ENCODE measurements around the gene RBMS3. TPM values are rescaled to one million over a fixed set of nuclear protein-coding genes. Genes with fewer than 3 reads are reported as not detected.
"Not testable (repeated sequence)": the region's sequence is repeated elsewhere in the genome, so short reads cannot be mapped to it uniquely, and the experiment has no call there.

The RBMS3 gene
- total RNA-seq, 1 donor from 2014 or later, result 23.7 TPM

- Histone ChIP-seq H3K4me3 (ENCODE audit: low read depth, low read length) (no peak overlapping the region), H3K36me3 (ENCODE audit: control insufficient read depth, insufficient read depth, low read length) (no peaks in the 10 kb centered on the region), H3K27me3 (ENCODE audit: control insufficient read depth, insufficient read depth, low read length) (no peaks in the 10 kb centered on the region)
- no peak for DNase-seq (ENCODE audit: low read depth)
- no peak for TF ChIP-seq CTCF (IDR thresholded peaks at IDR 0.05; ENCODE audit: insufficient read depth, low read length, poor library complexity, severe bottlenecking)
These were observed 746.0 kb downstream of the RBMS3 start for GRCh38 chr3:30026851-30027250.

GRCh38 chr3:30034246-30034991 is 753.5 kb downstream of the RBMS3 start:
- Histone ChIP-seq H3K4me3 (ENCODE audit: low read depth, low read length) (no peak overlapping the region), H3K27me3 (ENCODE audit: control insufficient read depth, insufficient read depth, low read length) (no peaks in the 10 kb centered on the region), H3K36me3 (ENCODE audit: control insufficient read depth, insufficient read depth, low read length) (no peaks in the 10 kb centered on the region)
- TF ChIP-seq CTCF (IDR thresholded peaks at IDR 0.05; ENCODE audit: insufficient read depth, low read length, poor library complexity, severe bottlenecking), result no peak
- DNase-seq (ENCODE audit: low read depth), result no peak

GRCh38 chr3:30035935-30036567 is 755.2 kb downstream of the RBMS3 start:
- Histone ChIP-seq H3K36me3 (ENCODE audit: control insufficient read depth, insufficient read depth, low read length) (no peaks in the 10 kb centered on the region), H3K27me3 (ENCODE audit: control insufficient read depth, insufficient read depth, low read length) (no peaks in the 10 kb centered on the region), H3K4me3 (ENCODE audit: low read depth, low read length) (no peak overlapping the region)
- DNase-seq (ENCODE audit: low read depth), result no peak
- TF ChIP-seq CTCF (IDR thresholded peaks at IDR 0.05; ENCODE audit: insufficient read depth, low read length, poor library complexity, severe bottlenecking), result no peak

DNA sequence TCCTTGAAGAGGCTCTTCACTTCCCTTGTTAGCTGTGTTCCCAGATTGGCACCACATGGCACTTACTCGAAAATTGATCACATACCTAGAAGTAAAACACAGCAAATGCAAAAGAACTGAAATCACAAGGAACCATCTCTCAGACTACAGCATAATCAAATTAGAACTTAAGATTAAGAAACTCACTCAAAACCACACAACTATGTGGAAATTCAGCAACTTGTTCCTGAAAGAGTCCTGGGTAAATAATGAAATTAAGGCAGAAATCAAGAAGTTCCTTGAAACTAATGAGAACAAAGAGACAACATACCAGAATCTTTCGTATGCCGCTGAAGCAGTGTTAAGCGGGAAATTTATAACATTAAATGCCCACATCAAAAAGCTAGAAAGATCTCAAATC is 759.3 kb downstream of the RBMS3 start:
- DNase-seq (ENCODE audit: low read depth), result no peak
- H3K36me3 ChIP-seq (ENCODE audit: control insufficient read depth, insufficient read depth, low read length), result no peaks in the 10 kb centered on the region
- no peak overlapping the region for H3K4me3 ChIP-seq (ENCODE audit: low read depth, low read length)
- H3K27me3 ChIP-seq (ENCODE audit: control insufficient read depth, insufficient read depth, low read length), result no peaks in the 10 kb centered on the region
- TF ChIP-seq CTCF (IDR thresholded peaks at IDR 0.05; ENCODE audit: insufficient read depth, low read length, poor library complexity, severe bottlenecking), result no peak

DNA sequence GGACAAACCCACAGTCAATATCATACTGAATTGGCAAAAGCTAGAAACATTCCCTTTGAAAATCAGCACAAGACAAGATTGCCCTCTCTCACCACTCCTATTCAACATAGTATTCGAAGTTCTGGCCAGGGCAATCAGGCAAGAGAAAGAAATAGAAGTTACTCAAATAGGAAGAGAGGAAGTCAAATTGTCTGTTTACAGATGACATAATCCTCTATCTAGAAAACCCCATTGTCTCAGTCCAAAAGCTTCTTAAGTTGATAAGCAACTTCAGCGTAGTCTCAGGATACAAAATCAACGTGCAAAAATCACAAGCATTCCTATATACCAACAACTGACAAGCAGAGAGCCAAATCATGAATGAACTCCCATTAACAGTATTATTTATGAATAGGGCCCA is 760.6 kb downstream of the RBMS3 start:
- not testable (repeated sequence) for H3K4me3 ChIP-seq (ENCODE audit: low read depth, low read length); H3K27me3 ChIP-seq (ENCODE audit: control insufficient read depth, insufficient read depth, low read length); H3K36me3 ChIP-seq (ENCODE audit: control insufficient read depth, insufficient read depth, low read length); DNase-seq (ENCODE audit: low read depth)

GRCh38 chr3:30042274-30042859 is 761.5 kb downstream of the RBMS3 start:
- Histone ChIP-seq H3K4me3 (ENCODE audit: low read depth, low read length) (no peak overlapping the region), H3K36me3 (ENCODE audit: control insufficient read depth, insufficient read depth, low read length) (no peaks in the 10 kb centered on the region), H3K27me3 (ENCODE audit: control insufficient read depth, insufficient read depth, low read length) (no peaks in the 10 kb centered on the region)
- peak; percentile 71 for TF ChIP-seq CTCF (IDR thresholded peaks at IDR 0.05; ENCODE audit: insufficient read depth, low read length, poor library complexity, severe bottlenecking)
- peak; percentile 26 for DNase-seq (ENCODE audit: low read depth)
